Ovary (tissue), 9 donors: ENCODE measurements around the gene ZDHHC21. TPM values are rescaled to one million over a fixed set of nuclear protein-coding genes. Genes with fewer than 3 reads are reported as not detected.

ENCODE experiments used
- DNase-seq, 5 donors: peaks; one replicate each; pipeline ENCODE4 v3.0.0-alpha.2; 2019 to 2020
- H3K27ac ChIP-seq, 2 donors: fragments of 200-600 bp; one replicate each; pipeline versions ENCODE4 v1.5.1 to v1.8.0; 2019 to 2022
- H3K27me3 ChIP-seq: fragments of 200-600 bp; one replicate; pipeline ENCODE4 v1.8.0; 2022
- H3K36me3 ChIP-seq: fragments of 200-600 bp; sonication (generic); one replicate; pipeline ENCODE4 v1.5.1; 2019
- H3K4me1 ChIP-seq: one replicate; pipeline ENCODE4 v1.8.1; 2013; ENCODE audit warnings: mild to moderate bottlenecking, moderate library complexity; ENCODE audit not compliant: insufficient read depth
- H3K4me3 ChIP-seq: fragments of 200-600 bp; sonication (generic); one replicate; pipeline ENCODE4 v1.5.1; 2017
- H3K9me3 ChIP-seq, 2 donors: fragments of 200-600 bp in 1 of 2; sonication (generic) in 1 of 2; one replicate each; pipeline versions ENCODE4 v1.5.1 to v1.8.1; 2013 to 2019; ENCODE audit warnings: mild to moderate bottlenecking in 1 of 2, moderate library complexity in 1 of 2
- EP300 ChIP-seq: sonication (generic); formaldehyde crosslinking; IDR thresholded peaks from one replicate; pipeline ENCODE4 v1.6.1; 2017; ENCODE audit warnings: antibody characterized with exemption
- POLR2A ChIP-seq: fragments of 450-650 bp; IDR thresholded peaks from one replicate; pipeline ENCODE4 v1.6.1; 2017; ENCODE audit warnings: antibody characterized with exemption, mild to moderate bottlenecking, moderate library complexity
- WGBS, 3 donors: extraction: QIAGEN DNeasy Blood & Tissue Kit in 1 of 3; methylation state at CpG; one replicate each; pipeline versions ENCODE4 v1.1.5 to v1.1.7; 2013 to 2017; 5-methylcytosine and 5-hydroxymethylcytosine counted together
- intact Hi-C, 4 donors: fragments of 100-400 bp; cut with DNase I; formaldehyde crosslinking; loops; one replicate each; pipeline versions ENCODE4 v1.11.0 to v1.15.1; 2022 to 2023
- polyA plus RNA-seq, 2 donors: library from polyadenylated mRNA; stranded (reverse); fragments of 200-250 nt in 1 of 2; fragments of 350-450 nt in 1 of 2; fragmentation: Illumina TruSeq in 1 of 2; extraction: RNeasy Lipid Tissue Mini Kit (QIAGEN cat#74804) in 1 of 2; gene quantifications; one replicate each; pipeline ENCODE4 v1.2.3, GENCODE V29; 2013 to 2014
- total RNA-seq, 7 donors: library from RNA; depleted of rRNA in 2 of 7; stranded (reverse); fragments of >200 nt in 2 of 7; fragmentation: NEBNext Ultra II Directional in 3 of 7; extraction: Animal tissue kit (Norgen Biotek cat#: 25700) in 3 of 7; gene quantifications; one replicate each; pipeline versions ENCODE4 v1.1.0 to v1.2.4, GENCODE V29; 2016 to 2023
- TF ChIP-seq, protein P1 (sequence below), 3 donors: fragments of 450-650 bp in 2 of 3; fragments of 200-600 bp in 1 of 3; IDR thresholded peaks; one replicate each; pipeline versions ENCODE4 v1.5.1 to v1.8.0; 2016 to 2022; ENCODE audit warnings: antibody characterized with exemption in 3 of 3, mild to moderate bottlenecking in 1 of 3
- donor health status: DM: no; HTN: no; CAD: no; lungs with moderate emphysema.
- donor health status: DM: no; HTN: no; CAD: no.
- donor health status: Bipolar disorder and iron deficiency.
- donor health status: DM: yes; HTN: yes; CAD: no.
- donor health status: DM: no; HTN: no; CAD: no.
- donor health status: DM: yes; HTN: yes; CAD: no.

ZDHHC21 gene
- total and polyA plus RNA-seq, 9 donors, result 2.3 to 14.9 (median 8.6) TPM

DNA sequence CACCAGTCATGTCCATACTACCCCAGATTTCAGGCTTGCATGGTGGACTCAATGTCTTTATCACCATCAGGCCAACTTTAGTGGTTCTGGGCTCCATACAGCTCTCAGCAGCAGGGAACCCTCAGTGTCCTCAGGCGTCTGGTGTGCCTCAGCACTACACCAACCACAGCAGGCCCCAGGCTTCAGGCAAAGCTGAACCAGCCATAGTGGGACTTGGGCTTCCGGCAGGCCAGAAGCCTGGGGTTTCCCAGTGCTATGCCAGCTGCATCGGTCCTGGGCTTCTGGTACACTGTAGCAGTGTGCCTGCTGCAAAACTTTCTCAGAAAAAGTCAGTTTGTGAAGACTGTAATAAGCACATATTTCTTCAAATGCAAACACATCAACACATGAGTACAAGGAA is 11.0 kb upstream of the ZDHHC21 start:
- H3K27me3 ChIP-seq, result no peaks in the 10 kb centered on the region
- no peak overlapping the region for H3K27ac ChIP-seq
- no peaks in the 10 kb centered on the region for H3K36me3 ChIP-seq
- DNase-seq, result no peak
- intact Hi-C loops, result no loop called here
- H3K4me3 ChIP-seq, result no peak overlapping the region
- TF ChIP-seq, protein P1, sequence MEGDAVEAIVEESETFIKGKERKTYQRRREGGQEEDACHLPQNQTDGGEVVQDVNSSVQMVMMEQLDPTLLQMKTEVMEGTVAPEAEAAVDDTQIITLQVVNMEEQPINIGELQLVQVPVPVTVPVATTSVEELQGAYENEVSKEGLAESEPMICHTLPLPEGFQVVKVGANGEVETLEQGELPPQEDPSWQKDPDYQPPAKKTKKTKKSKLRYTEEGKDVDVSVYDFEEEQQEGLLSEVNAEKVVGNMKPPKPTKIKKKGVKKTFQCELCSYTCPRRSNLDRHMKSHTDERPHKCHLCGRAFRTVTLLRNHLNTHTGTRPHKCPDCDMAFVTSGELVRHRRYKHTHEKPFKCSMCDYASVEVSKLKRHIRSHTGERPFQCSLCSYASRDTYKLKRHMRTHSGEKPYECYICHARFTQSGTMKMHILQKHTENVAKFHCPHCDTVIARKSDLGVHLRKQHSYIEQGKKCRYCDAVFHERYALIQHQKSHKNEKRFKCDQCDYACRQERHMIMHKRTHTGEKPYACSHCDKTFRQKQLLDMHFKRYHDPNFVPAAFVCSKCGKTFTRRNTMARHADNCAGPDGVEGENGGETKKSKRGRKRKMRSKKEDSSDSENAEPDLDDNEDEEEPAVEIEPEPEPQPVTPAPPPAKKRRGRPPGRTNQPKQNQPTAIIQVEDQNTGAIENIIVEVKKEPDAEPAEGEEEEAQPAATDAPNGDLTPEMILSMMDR (IDR thresholded peaks at IDR 0.05), result no peak
- TF ChIP-seq EP300 (no peak), POLR2A (no peak)
- H3K4me1 ChIP-seq, result no peaks in the 10 kb centered on the region
- peaks cover 2 to 4% of the 10 kb centered on the region in 2 donors for H3K9me3 ChIP-seq
- WGBS, 3 donors, result 91 to 99% (median 92%) methylated on average over 3 of the region's 3 CpGs

DNA sequence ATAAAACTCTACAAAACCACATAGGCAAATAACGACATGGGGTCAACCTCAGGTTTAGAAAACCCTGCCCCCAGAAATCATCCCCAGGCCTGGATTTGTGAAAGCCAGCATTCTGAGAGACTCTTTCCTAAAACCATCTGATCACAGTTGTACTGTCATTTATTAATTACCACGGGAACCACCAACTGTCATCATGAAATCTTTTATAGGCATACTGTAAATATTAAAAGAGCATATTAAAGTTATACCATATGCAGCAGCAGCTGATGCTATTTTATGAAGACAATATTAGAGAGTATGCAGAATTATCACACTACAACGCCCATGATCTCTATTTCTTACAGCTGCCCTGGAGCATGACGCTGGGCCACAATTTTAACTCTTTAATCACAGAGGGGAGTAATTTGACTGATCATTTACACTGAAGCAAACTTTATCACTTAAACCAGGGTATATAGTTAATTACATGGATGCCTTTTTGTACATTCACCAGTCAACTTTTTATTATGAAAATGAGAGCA is 9.0 kb upstream of the ZDHHC21 start:
- no peak for TF ChIP-seq POLR2A
- TF ChIP-seq, protein P1 (IDR thresholded peaks at IDR 0.05), result no peak
- no peak for TF ChIP-seq EP300
- no peak overlapping the region for H3K27ac ChIP-seq
- H3K4me1 ChIP-seq, result no peaks in the 10 kb centered on the region
- DNase-seq, result no peak
- H3K36me3 ChIP-seq, result no peaks in the 10 kb centered on the region
- intact Hi-C loops, result no loop called here
- H3K27me3 ChIP-seq, result no peaks in the 10 kb centered on the region
- 39 to 53% (median 46%) methylated on average over 4 of the region's 4 CpGs for WGBS, 3 donors
- peaks cover 2 to 4% of the 10 kb centered on the region in 2 donors for H3K9me3 ChIP-seq
- no peak overlapping the region for H3K4me3 ChIP-seq

DNA sequence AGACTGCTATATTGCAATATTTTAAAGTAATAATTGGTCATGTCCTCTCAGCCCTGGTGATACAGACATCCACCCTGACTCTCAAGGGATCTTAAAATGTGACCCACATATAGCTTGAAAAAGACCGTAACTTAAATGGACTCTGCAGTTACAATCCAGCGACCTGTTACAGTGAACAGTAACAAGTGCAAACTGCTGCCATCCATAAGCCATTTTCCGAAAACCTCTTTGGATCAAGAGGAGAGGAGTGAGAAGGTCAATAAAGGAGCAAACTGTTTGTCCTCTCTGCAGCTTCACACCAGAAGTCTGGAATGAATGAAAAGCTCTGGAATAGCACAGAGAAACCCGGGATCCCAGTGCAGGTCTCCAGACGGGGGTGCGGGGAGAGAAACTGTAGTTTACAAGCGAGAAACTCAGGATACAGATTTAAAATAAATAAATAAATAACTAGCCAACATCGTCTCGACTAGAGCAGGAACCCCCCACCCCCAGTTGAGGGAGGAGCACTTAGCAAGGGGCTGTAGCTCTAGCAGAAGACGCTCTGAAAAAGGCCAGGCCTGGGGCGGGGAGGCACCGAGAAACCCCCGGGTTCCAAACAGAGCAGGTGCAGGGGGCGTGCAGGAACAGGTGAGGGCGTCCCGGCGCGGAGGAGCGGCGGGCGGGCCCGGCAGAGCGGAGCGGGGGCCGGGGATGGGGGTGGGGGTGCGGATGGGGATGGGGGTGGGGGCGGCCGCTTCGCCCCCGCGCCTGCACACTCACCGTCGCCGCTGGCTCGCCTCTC is 572 bp downstream of the ZDHHC21 start:
- Histone ChIP-seq H3K4me1 (no peaks in the 10 kb centered on the region), H3K9me3 (no peaks in the 10 kb centered on the region), H3K27me3 (no peaks in the 10 kb centered on the region), H3K36me3 (no peaks in the 10 kb centered on the region), H3K27ac (no peak overlapping the region), H3K4me3 (peak overlapping the region; percentile 82)
- intact Hi-C loops, result no loop called here
- peak in 3 of 5 donors; percentile 10 to 21 (median 18) for DNase-seq
- TF ChIP-seq, protein P1 (IDR thresholded peaks at IDR 0.05), result no peak
- TF ChIP-seq POLR2A, result no peak
- TF ChIP-seq EP300, result no peak
- WGBS, 3 donors, result 1 to 2% (median 1%) methylated on average over 24 to 35 of the region's 35 CpGs

DNA sequence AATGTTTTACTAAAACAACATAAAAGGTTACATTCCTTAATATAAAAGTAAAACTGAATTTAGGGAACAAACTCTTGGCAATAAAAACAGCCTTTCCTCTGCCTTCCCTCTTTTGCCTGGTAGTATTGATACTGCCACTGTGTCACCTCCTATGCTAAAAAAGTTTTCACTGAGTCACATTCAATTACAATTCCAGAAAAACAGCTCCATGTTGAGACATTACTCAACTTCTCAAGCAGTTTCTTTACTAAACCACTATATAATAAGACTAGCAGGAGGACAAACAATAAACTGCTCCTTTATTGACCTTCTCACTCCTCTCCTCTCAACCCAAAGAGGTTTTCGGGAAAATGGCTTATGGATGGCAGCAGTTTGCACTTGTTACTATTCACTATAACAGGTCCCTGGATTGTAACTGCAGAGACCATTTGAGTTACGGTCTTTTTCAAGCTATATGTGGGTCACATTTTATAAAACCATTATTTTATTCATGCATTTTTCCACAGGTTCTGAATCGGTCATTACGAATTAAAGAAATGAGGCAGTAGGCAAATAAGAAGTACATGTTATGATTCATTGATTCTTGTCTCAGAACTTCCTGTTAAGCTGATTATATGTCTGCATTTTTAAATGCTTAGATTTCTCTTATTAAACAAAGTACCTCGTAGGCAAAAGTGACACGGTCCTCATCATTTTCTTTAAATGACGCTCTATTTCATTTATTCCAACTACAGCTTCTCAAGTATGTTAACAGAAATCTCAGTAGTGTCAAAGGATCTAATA is 2.1 kb downstream of the ZDHHC21 start:
- no peak overlapping the region for H3K27ac ChIP-seq
- TF ChIP-seq POLR2A, result no peak
- TF ChIP-seq, protein P1 (IDR thresholded peaks at IDR 0.05), result no peak
- no peak for TF ChIP-seq EP300
- H3K27me3 ChIP-seq, result no peaks in the 10 kb centered on the region
- H3K36me3 ChIP-seq, result no peaks in the 10 kb centered on the region
- no peaks in the 10 kb centered on the region for H3K4me1 ChIP-seq
- no peak for DNase-seq
- no peaks in the 10 kb centered on the region for H3K9me3 ChIP-seq
- intact Hi-C loops, result no loop called here
- 86 to 93% (median 91%) methylated on average over 7 of the region's 7 CpGs for WGBS, 3 donors
- H3K4me3 ChIP-seq, result no peak overlapping the region
